ENCODE data around the gene LAMA2.

The LAMA2 gene

GRCh38 chr6:129041563-129041962 is 158.6 kb downstream of the LAMA2 start:
- Histone ChIP-seq H3F3A (ENCODE audit: low read depth) (no peaks in the 10 kb centered on the region), H3K4me2 (ENCODE audit: low read depth, low read length, poor library complexity, severe bottlenecking) (no peak overlapping the region), H3K79me2 (ENCODE audit: insufficient read depth, low read length) (no peaks in the 10 kb centered on the region), H3K9me2 (replicated peaks; ENCODE audit: low read depth, low read length) (no peaks in the 10 kb centered on the region), H3K27me3 (ENCODE audit: insufficient read depth, low read length, poor library complexity, severe bottlenecking) (no peaks in the 10 kb centered on the region), H3K4me1 (ENCODE audit: insufficient read depth, low read length, poor library complexity, severe bottlenecking) (no peaks in the 10 kb centered on the region), H2AFZ (ENCODE audit: low read length) (no peak overlapping the region), H3K36me3 (ENCODE audit: insufficient read depth, low read length) (no peaks in the 10 kb centered on the region), H3K9ac (ENCODE audit: low read depth, low read length, poor library complexity, severe bottlenecking) (no peak overlapping the region), H4K20me1 (ENCODE audit: insufficient read depth, low read length, poor library complexity, severe bottlenecking) (no peaks in the 10 kb centered on the region), H3K4me3 (ENCODE audit: low read length, poor library complexity, severe bottlenecking) (no peak overlapping the region), H3K9me3 (ENCODE audit: insufficient read depth, low read depth, low read length) (no peaks in the 10 kb centered on the region)
- TF ChIP-seq EZH2phosphoT487 (IDR thresholded peaks at IDR 0.05; ENCODE audit: borderline replicate concordance) (no peak), CTCF (conservative IDR thresholded peaks at IDR 0.05; ENCODE audit: low read length) (no peak)

- Histone ChIP-seq H3K79me2 (ENCODE audit: insufficient read depth, low read length) (no peaks in the 10 kb centered on the region), H3K4me2 (ENCODE audit: low read depth, low read length, poor library complexity, severe bottlenecking) (no peak overlapping the region), H3K9me3 (ENCODE audit: insufficient read depth, low read depth, low read length) (no peaks in the 10 kb centered on the region), H3K9me2 (replicated peaks; ENCODE audit: low read depth, low read length) (no peaks in the 10 kb centered on the region), H3K36me3 (ENCODE audit: insufficient read depth, low read length) (no peaks in the 10 kb centered on the region), H3K4me1 (ENCODE audit: insufficient read depth, low read length, poor library complexity, severe bottlenecking) (no peaks in the 10 kb centered on the region), H4K20me1 (ENCODE audit: insufficient read depth, low read length, poor library complexity, severe bottlenecking) (no peaks in the 10 kb centered on the region), H3K4me3 (ENCODE audit: low read length, poor library complexity, severe bottlenecking) (no peak overlapping the region), H3F3A (ENCODE audit: low read depth) (no peaks in the 10 kb centered on the region), H3K9ac (ENCODE audit: low read depth, low read length, poor library complexity, severe bottlenecking) (no peak overlapping the region), H2AFZ (ENCODE audit: low read length) (no peak overlapping the region), H3K27me3 (ENCODE audit: insufficient read depth, low read length, poor library complexity, severe bottlenecking) (no peaks in the 10 kb centered on the region)
- TF ChIP-seq CTCF (conservative IDR thresholded peaks at IDR 0.05; ENCODE audit: low read length): no peak
- TF ChIP-seq EZH2phosphoT487 (IDR thresholded peaks at IDR 0.05; ENCODE audit: borderline replicate concordance): no peak
Measured at GRCh38 chr6:129046526-129046925, 163.6 kb downstream of the LAMA2 start.

- no peaks in the 10 kb centered on the region for H4K20me1 ChIP-seq (ENCODE audit: insufficient read depth, low read length, poor library complexity, severe bottlenecking)
- H3K9ac ChIP-seq (ENCODE audit: low read depth, low read length, poor library complexity, severe bottlenecking): no peak overlapping the region
- H3K36me3 ChIP-seq (ENCODE audit: insufficient read depth, low read length): no peaks in the 10 kb centered on the region
- no peaks in the 10 kb centered on the region for H3K27me3 ChIP-seq (ENCODE audit: insufficient read depth, low read length, poor library complexity, severe bottlenecking)
- no peaks in the 10 kb centered on the region for H3K9me2 ChIP-seq (replicated peaks; ENCODE audit: low read depth, low read length)
- H3K4me3 ChIP-seq (ENCODE audit: low read length, poor library complexity, severe bottlenecking): no peak overlapping the region
- no peaks in the 10 kb centered on the region for H3F3A ChIP-seq (ENCODE audit: low read depth)
- no peak overlapping the region for H3K4me2 ChIP-seq (ENCODE audit: low read depth, low read length, poor library complexity, severe bottlenecking)
- no peaks in the 10 kb centered on the region for H3K79me2 ChIP-seq (ENCODE audit: insufficient read depth, low read length)
- TF ChIP-seq CTCF (conservative IDR thresholded peaks at IDR 0.05; ENCODE audit: low read length) (no peak), EZH2phosphoT487 (IDR thresholded peaks at IDR 0.05; ENCODE audit: borderline replicate concordance) (no peak)
- no peak overlapping the region for H2AFZ ChIP-seq (ENCODE audit: low read length)
- H3K4me1 ChIP-seq (ENCODE audit: insufficient read depth, low read length, poor library complexity, severe bottlenecking): no peaks in the 10 kb centered on the region
- no peaks in the 10 kb centered on the region for H3K9me3 ChIP-seq (ENCODE audit: insufficient read depth, low read depth, low read length)
Measured at GRCh38 chr6:129047834-129048233, 164.9 kb downstream of the LAMA2 start.
